SU-DHL-6 (cell line): ENCODE measurements around the gene C1QB.

Source experiments
- H2AFZ ChIP-seq: fragments of 200-600 bp; sonication (generic); 2 replicates; pipeline ENCODE4 v1.6.1; 2014; ENCODE audit warnings: low read depth, mild to moderate bottlenecking, moderate library complexity, mixed read lengths, antibody characterized with exemption, low read length; ENCODE audit not compliant: severe bottlenecking
- H3F3A ChIP-seq: fragments of 200-600 bp; shearing (Covaris generic); 2 replicates; pipeline ENCODE4 v1.6.0; 2016; ENCODE audit warnings: antibody characterized with exemption, mild to moderate bottlenecking; ENCODE audit not compliant: insufficient read depth
- H3K27ac ChIP-seq: fragments of 200-600 bp; sonication (generic); 2 replicates; pipeline ENCODE4 v1.5.1; 2016; ENCODE audit warnings: low read depth, mild to moderate bottlenecking, low read length, moderate library complexity, mixed read lengths
- H3K27me3 ChIP-seq: fragments of 200-600 bp; sonication (generic), shearing (Covaris generic); 2 replicates; pipeline ENCODE4 v1.6.0; 2014; ENCODE audit warnings: mild to moderate bottlenecking, low read length
- H3K36me3 ChIP-seq: fragments of 200-600 bp; sonication (generic); 2 replicates; pipeline ENCODE4 v1.6.1; 2014; ENCODE audit warnings: mild to moderate bottlenecking, low read length, mixed read lengths
- H3K4me2 ChIP-seq: fragments of 300-600, 200-600 bp; shearing (Covaris generic), sonication (generic); 2 replicates; pipeline ENCODE4 v1.6.0; 2014; ENCODE audit warnings: low read length, low read depth, mild to moderate bottlenecking; ENCODE audit not compliant: poor library complexity, severe bottlenecking
- H3K4me3 ChIP-seq: fragments of 200-600 bp; sonication (generic); 2 replicates; pipeline ENCODE4 v1.5.1; 2014; ENCODE audit warnings: antibody characterized with exemption, low read length, mild to moderate bottlenecking, mixed read lengths; ENCODE audit not compliant: insufficient read depth, poor library complexity, severe bottlenecking
- H3K79me2 ChIP-seq: fragments of 200-600 bp; sonication (generic); 2 replicates; pipeline ENCODE4 v1.6.1; 2014; ENCODE audit warnings: mild to moderate bottlenecking, low read length, moderate library complexity; ENCODE audit not compliant: insufficient read depth
- H3K9ac ChIP-seq: fragments of 200-600 bp; sonication (generic); 2 replicates; pipeline ENCODE4 v1.7.0; 2014; ENCODE audit warnings: mild to moderate bottlenecking, low read length
- H3K9me2 ChIP-seq: fragments of 200-600 bp; sonication (generic); replicated peaks from 2 replicates; pipeline ENCODE4 v1.6.1; 2014; ENCODE audit warnings: low read length; ENCODE audit not compliant: insufficient read depth
- H3K9me3 ChIP-seq: fragments of 200-600 bp; sonication (generic); 2 replicates; pipeline ENCODE4 v1.6.1; 2014; ENCODE audit warnings: low read length, mixed read lengths; ENCODE audit not compliant: insufficient read depth
- H4K20me1 ChIP-seq: fragments of 200-600 bp; sonication (generic); 2 replicates; pipeline ENCODE4 v1.6.1; 2014; ENCODE audit warnings: low read depth, mild to moderate bottlenecking, antibody characterized with exemption, low read length, moderate library complexity, mixed read lengths
- CTCF ChIP-seq: fragments of 200-600 bp; sonication (generic); IDR thresholded peaks from one replicate; pipeline ENCODE4 v1.5.1; 2017; ENCODE audit warnings: antibody characterized with exemption, mild to moderate bottlenecking, low read length, moderate library complexity; ENCODE audit not compliant: insufficient read depth, poor library complexity, severe bottlenecking
- EZH2phosphoT487 ChIP-seq: fragments of 200-600 bp; sonication (generic), shearing (Covaris generic); conservative IDR thresholded peaks from 2 replicates; pipeline ENCODE4 v1.6.1; 2018; ENCODE audit warnings: mild to moderate bottlenecking, antibody characterized with exemption, low read length, moderate library complexity, mixed read lengths

The C1QB gene

GRCh38 chr1:22621761-22622160 is 31.3 kb upstream of the C1QB start:
- Histone ChIP-seq H3K4me3 (no peak overlapping the region), H3K79me2 (no peaks in the 10 kb centered on the region), H3K27ac (no peak overlapping the region), H3K9me3 (no peaks in the 10 kb centered on the region), H3K9me2 (no peaks in the 10 kb centered on the region), H2AFZ (no peak overlapping the region), H3K36me3 (no peaks in the 10 kb centered on the region), H3K4me2 (no peak overlapping the region), H4K20me1 (no peaks in the 10 kb centered on the region), H3F3A (no peaks in the 10 kb centered on the region), H3K9ac (no peak overlapping the region), H3K27me3 (no peaks in the 10 kb centered on the region)
- TF ChIP-seq CTCF (no peak), EZH2phosphoT487 (no peak)

GRCh38 chr1:22625262-22625925 is 27.6 kb upstream of the C1QB start:
- H3K9ac ChIP-seq: no peak overlapping the region
- H3F3A ChIP-seq: no peaks in the 10 kb centered on the region
- H3K9me2 ChIP-seq: no peaks in the 10 kb centered on the region
- no peak overlapping the region for H3K27ac ChIP-seq
- no peaks in the 10 kb centered on the region for H3K36me3 ChIP-seq
- H3K4me3 ChIP-seq: no peak overlapping the region
- TF ChIP-seq CTCF (no peak), EZH2phosphoT487 (no peak)
- H3K79me2 ChIP-seq: no peaks in the 10 kb centered on the region
- no peaks in the 10 kb centered on the region for H3K27me3 ChIP-seq
- H4K20me1 ChIP-seq: no peaks in the 10 kb centered on the region
- no peaks in the 10 kb centered on the region for H3K9me3 ChIP-seq
- H3K4me2 ChIP-seq: no peak overlapping the region
- no peak overlapping the region for H2AFZ ChIP-seq

GRCh38 chr1:22626237-22627157 is 26.5 kb upstream of the C1QB start:
- H3K9me3 ChIP-seq: no peaks in the 10 kb centered on the region
- no peaks in the 10 kb centered on the region for H3F3A ChIP-seq
- no peak overlapping the region for H3K9ac ChIP-seq
- no peak for TF ChIP-seq EZH2phosphoT487
- no peak for TF ChIP-seq CTCF
- no peak overlapping the region for H3K4me2 ChIP-seq
- H3K79me2 ChIP-seq: no peaks in the 10 kb centered on the region
- H3K27me3 ChIP-seq: no peaks in the 10 kb centered on the region
- no peak overlapping the region for H3K4me3 ChIP-seq
- H3K27ac ChIP-seq: no peak overlapping the region
- no peaks in the 10 kb centered on the region for H3K9me2 ChIP-seq
- H4K20me1 ChIP-seq: no peaks in the 10 kb centered on the region
- no peak overlapping the region for H2AFZ ChIP-seq
- no peaks in the 10 kb centered on the region for H3K36me3 ChIP-seq
